SU-DHL-6 (cell line): ENCODE data around the gene GALNT12.

Source experiments
- H2AFZ ChIP-seq: fragments of 200-600 bp; sonication (generic); 2 replicates; pipeline ENCODE4 v1.6.1; 2014; ENCODE audit warnings: low read depth, mild to moderate bottlenecking, moderate library complexity, mixed read lengths, antibody characterized with exemption, low read length; ENCODE audit not compliant: severe bottlenecking
- H3F3A ChIP-seq: fragments of 200-600 bp; shearing (Covaris generic); 2 replicates; pipeline ENCODE4 v1.6.0; 2016; ENCODE audit warnings: antibody characterized with exemption, mild to moderate bottlenecking; ENCODE audit not compliant: insufficient read depth
- H3K27ac ChIP-seq: fragments of 200-600 bp; sonication (generic); 2 replicates; pipeline ENCODE4 v1.5.1; 2016; ENCODE audit warnings: low read depth, mild to moderate bottlenecking, low read length, moderate library complexity, mixed read lengths
- H3K27me3 ChIP-seq: fragments of 200-600 bp; sonication (generic), shearing (Covaris generic); 2 replicates; pipeline ENCODE4 v1.6.0; 2014; ENCODE audit warnings: mild to moderate bottlenecking, low read length
- H3K36me3 ChIP-seq: fragments of 200-600 bp; sonication (generic); 2 replicates; pipeline ENCODE4 v1.6.1; 2014; ENCODE audit warnings: mild to moderate bottlenecking, low read length, mixed read lengths
- H3K4me2 ChIP-seq: fragments of 300-600, 200-600 bp; shearing (Covaris generic), sonication (generic); 2 replicates; pipeline ENCODE4 v1.6.0; 2014; ENCODE audit warnings: low read length, low read depth, mild to moderate bottlenecking; ENCODE audit not compliant: poor library complexity, severe bottlenecking
- H3K4me3 ChIP-seq: fragments of 200-600 bp; sonication (generic); 2 replicates; pipeline ENCODE4 v1.5.1; 2014; ENCODE audit warnings: antibody characterized with exemption, low read length, mild to moderate bottlenecking, mixed read lengths; ENCODE audit not compliant: insufficient read depth, poor library complexity, severe bottlenecking
- H3K79me2 ChIP-seq: fragments of 200-600 bp; sonication (generic); 2 replicates; pipeline ENCODE4 v1.6.1; 2014; ENCODE audit warnings: mild to moderate bottlenecking, low read length, moderate library complexity; ENCODE audit not compliant: insufficient read depth
- H3K9ac ChIP-seq: fragments of 200-600 bp; sonication (generic); 2 replicates; pipeline ENCODE4 v1.7.0; 2014; ENCODE audit warnings: mild to moderate bottlenecking, low read length
- H3K9me2 ChIP-seq: fragments of 200-600 bp; sonication (generic); replicated peaks from 2 replicates; pipeline ENCODE4 v1.6.1; 2014; ENCODE audit warnings: low read length; ENCODE audit not compliant: insufficient read depth
- H3K9me3 ChIP-seq: fragments of 200-600 bp; sonication (generic); 2 replicates; pipeline ENCODE4 v1.6.1; 2014; ENCODE audit warnings: low read length, mixed read lengths; ENCODE audit not compliant: insufficient read depth
- H4K20me1 ChIP-seq: fragments of 200-600 bp; sonication (generic); 2 replicates; pipeline ENCODE4 v1.6.1; 2014; ENCODE audit warnings: low read depth, mild to moderate bottlenecking, antibody characterized with exemption, low read length, moderate library complexity, mixed read lengths
- CTCF ChIP-seq: fragments of 200-600 bp; sonication (generic); IDR thresholded peaks from one replicate; pipeline ENCODE4 v1.5.1; 2017; ENCODE audit warnings: antibody characterized with exemption, mild to moderate bottlenecking, low read length, moderate library complexity; ENCODE audit not compliant: insufficient read depth, poor library complexity, severe bottlenecking
- EZH2phosphoT487 ChIP-seq: fragments of 200-600 bp; sonication (generic), shearing (Covaris generic); conservative IDR thresholded peaks from 2 replicates; pipeline ENCODE4 v1.6.1; 2018; ENCODE audit warnings: mild to moderate bottlenecking, antibody characterized with exemption, low read length, moderate library complexity, mixed read lengths

The GALNT12 gene

GRCh38 chr9:98890256-98890655, 82.8 kb downstream of the GALNT12 start:
- no peaks in the 10 kb centered on the region for H4K20me1 ChIP-seq
- no peak overlapping the region for H3K4me2 ChIP-seq
- H3K9me2 ChIP-seq: no peaks in the 10 kb centered on the region
- no peaks in the 10 kb centered on the region for H3K79me2 ChIP-seq
- H3K36me3 ChIP-seq: no peaks in the 10 kb centered on the region
- no peak overlapping the region for H3K4me3 ChIP-seq
- H3F3A ChIP-seq: no peaks in the 10 kb centered on the region
- H3K27me3 ChIP-seq: no peaks in the 10 kb centered on the region
- no peak overlapping the region for H3K9ac ChIP-seq
- no peak overlapping the region for H2AFZ ChIP-seq
- H3K27ac ChIP-seq: no peak overlapping the region
- TF ChIP-seq EZH2phosphoT487 (no peak), CTCF (no peak)
- no peaks in the 10 kb centered on the region for H3K9me3 ChIP-seq

- Histone ChIP-seq H3K9me2 (no peaks in the 10 kb centered on the region), H3K79me2 (no peaks in the 10 kb centered on the region), H2AFZ (no peak overlapping the region), H3K27ac (no peak overlapping the region), H3K4me2 (no peak overlapping the region), H3K4me3 (no peak overlapping the region), H3K27me3 (no peaks in the 10 kb centered on the region), H3F3A (no peaks in the 10 kb centered on the region), H3K9me3 (no peaks in the 10 kb centered on the region; the same call in 1 of the 2 replicates), H3K36me3 (no peaks in the 10 kb centered on the region), H3K9ac (no peak overlapping the region), H4K20me1 (no peaks in the 10 kb centered on the region)
- TF ChIP-seq EZH2phosphoT487 (no peak), CTCF (no peak)
Observed at GRCh38 chr9:98892288-98892687, 84.8 kb downstream of the GALNT12 start.

GRCh38 chr9:98892690-98893089, 85.2 kb downstream of the GALNT12 start:
- no peaks in the 10 kb centered on the region for H4K20me1 ChIP-seq
- H3K9ac ChIP-seq: no peak overlapping the region
- no peaks in the 10 kb centered on the region for H3F3A ChIP-seq
- no peak overlapping the region for H3K4me2 ChIP-seq
- TF ChIP-seq CTCF: no peak
- TF ChIP-seq EZH2phosphoT487: no peak
- no peaks in the 10 kb centered on the region for H3K36me3 ChIP-seq
- H3K9me2 ChIP-seq: no peaks in the 10 kb centered on the region
- H3K79me2 ChIP-seq: no peaks in the 10 kb centered on the region
- H3K27me3 ChIP-seq: no peaks in the 10 kb centered on the region
- H3K27ac ChIP-seq: no peak overlapping the region
- no peak overlapping the region for H2AFZ ChIP-seq
- H3K9me3 ChIP-seq: no peaks in the 10 kb centered on the region; the same call in 1 of the 2 replicates
- H3K4me3 ChIP-seq: no peak overlapping the region
